K562 (cell line): ENCODE results near the gene TMEM203. TPM values are rescaled to one million over a fixed set of nuclear protein-coding genes. Genes with fewer than 3 reads are reported as not detected.
A peak's percentile ranks its signal among the peaks of the same experiment; 100 is the strongest.

Source experiments
- ARID3B ChIP-seq: fragments of 250-450 bp; sonication (Bioruptor Pico); IDR thresholded peaks from 2 replicates; pipeline ENCODE4 v1.4.0; 2020; ENCODE audit warnings: borderline replicate concordance
- ARID4B ChIP-seq: sonication (generic); formaldehyde crosslinking; IDR thresholded peaks from 2 replicates; pipeline ENCODE4 v1.8.0; 2022; ENCODE audit warnings: mild to moderate bottlenecking, missing genetic modification reagents
- CSDE1 ChIP-seq, 2 experiments: fragments of 450-650 bp; IDR thresholded peaks; 2 replicates each; pipeline ENCODE4 v1.6.1; 2016; ENCODE audit warnings: mild to moderate bottlenecking in 1 of 2
- FOXK1 ChIP-seq: sonication (generic); formaldehyde crosslinking; IDR thresholded peaks from 2 replicates; pipeline ENCODE4 v1.8.0; 2022; ENCODE audit warnings: missing genetic modification reagents, mild to moderate bottlenecking, borderline replicate concordance
- GABPA ChIP-seq: fragments of 200-800 bp; sonication (Bioruptor generic); conservative IDR thresholded peaks from 2 replicates; pipeline ENCODE4 v1.6.1; 2016; ENCODE audit warnings: low read depth, missing genetic modification characterization, missing compliant biosample characterization
- JUND ChIP-seq, 2 experiments: IDR thresholded peaks; 2 replicates in 1 of 2; 3 replicates in 1 of 2; pipeline ENCODE4 v1.6.1; 2011; ENCODE audit warnings: borderline replicate concordance in 2 of 2, low read depth in 2 of 2, low read length in 2 of 2, improper control_type of control experiment in 1 of 2, missing biosample characterization in 1 of 2, missing genetic modification characterization in 1 of 2, missing genetic modification reagents in 1 of 2
- LEF1 ChIP-seq: fragments of 450-650 bp; IDR thresholded peaks from 2 replicates; pipeline ENCODE4 v1.6.1; 2016; ENCODE audit warnings: mild to moderate bottlenecking
- MLLT1 ChIP-seq, 2 experiments: fragments of 450-650 bp; IDR thresholded peaks; 2 replicates each; pipeline ENCODE4 v1.6.1; 2016
- MYC ChIP-seq, 2 experiments: fragments of 250-450 bp in 1 of 2; sonication (Bioruptor Pico) in 1 of 2; IDR thresholded peaks; 2 replicates each; pipeline versions ENCODE4 v1.5.1 to v1.6.1; 2012 to 2021; ENCODE audit warnings: low read depth in 2 of 2, borderline replicate concordance in 1 of 2, improper control_type of control experiment in 1 of 2, low read length in 1 of 2, mild to moderate bottlenecking in 1 of 2, moderate library complexity in 1 of 2
- NCOA4 ChIP-seq: fragments of 450-650 bp; IDR thresholded peaks from 2 replicates; pipeline ENCODE4 v1.6.1; 2018; ENCODE audit warnings: mild to moderate bottlenecking; ENCODE audit not compliant: partially characterized antibody
- NFIC ChIP-seq: fragments of 450-650 bp; IDR thresholded peaks from 2 replicates; pipeline ENCODE4 v1.6.1; 2017; ENCODE audit warnings: mild to moderate bottlenecking, inconsistent platforms
- SMAD4 ChIP-seq: fragments of 250-450 bp; sonication (Bioruptor Pico); conservative IDR thresholded peaks from 2 replicates; pipeline ENCODE4 v1.8.0; 2021; ENCODE audit warnings: inconsistent platforms, mild to moderate bottlenecking, moderate library complexity
- TRIM24 ChIP-seq, 2 experiments: fragments of 450-650 bp; IDR thresholded peaks; 2 replicates each; pipeline ENCODE4 v1.6.1; 2016
- YY1 ChIP-seq, 3 experiments: IDR thresholded peaks; 2 replicates each; pipeline ENCODE4 v1.6.1; 2011; ENCODE audit warnings: low read length in 2 of 3, mild to moderate bottlenecking in 2 of 3, moderate library complexity in 2 of 3, borderline replicate concordance in 1 of 3, control low read depth in 1 of 3, low read depth in 1 of 3; ENCODE audit not compliant: insufficient read depth in 3 of 3, insufficient replicate concordance in 2 of 3, control insufficient read depth in 1 of 3, insufficient read length in 1 of 3; ENCODE audit errors: extremely low read depth in 1 of 3
- ZNF263 ChIP-seq: sonication (generic); formaldehyde crosslinking; IDR thresholded peaks from 2 replicates; pipeline ENCODE4 v1.8.0; 2022; ENCODE audit warnings: mild to moderate bottlenecking, missing genetic modification reagents, borderline replicate concordance
- ZNF76 ChIP-seq: fragments of 250-450 bp; sonication (Bioruptor Pico); IDR thresholded peaks from 2 replicates; pipeline ENCODE4 v1.4.0; 2020; ENCODE audit warnings: mild to moderate bottlenecking, moderate library complexity, borderline replicate concordance
- polyA plus RNA-seq, 8 experiments: library from polyadenylated mRNA; depleted of rRNA in 4 of 8; stranded (reverse) in 5 of 8; unstranded in 3 of 8; fragments of >200 nt; fragmentation: Nextera tagmentation in 2 of 8; fragmentation: Illumina TruSeq in 1 of 8; extraction: Ambion mirVana in 2 of 8; extraction: Trizol in 1 of 8; gene quantifications; 2 replicates each; pipeline versions ENCODE4 v1.2.1 to v1.2.3, GENCODE V29; 2011 to 2014; ENCODE audit warnings: inconsistent platforms in 1 of 8, missing spikeins in 1 of 8
- total RNA-seq, 7 experiments: library from RNA; depleted of rRNA in 6 of 7; stranded (reverse); fragments of >200 nt in 6 of 7; fragmentation: Illumina TruSeq in 2 of 7; extraction: Trizol in 2 of 7; gene quantifications; 2 replicates each; pipeline versions ENCODE4 v1.2.1 to v1.2.3, GENCODE V29; 2011 to 2021; ENCODE audit warnings: low replicate concordance in 1 of 7

Gene TMEM203
- total and polyA plus RNA-seq, 9 of the 15 experiments (the other 6 are each of a cell fraction or from before 2014, with no cell fraction given), result 8.8 to 59.5 (median 37.6) TPM

GRCh38 chr9:137205126-137206069 is at the start of gene TMEM203, which contains the start of gene NDOR1 (continued):
- TF ChIP-seq ARID4B (peak; percentile 89), YY1 (IDR thresholded peaks at IDR 0.05; ENCODE audit: borderline replicate concordance in 1 of 3, control insufficient read depth in 1 of 3, extremely low read depth in 1 of 3, insufficient read depth in 3 of 3, insufficient read length in 1 of 3, insufficient replicate concordance in 2 of 3, low read depth in 1 of 3, low read length in 2 of 3) (peak; percentile 66 to 96 (median 93)), ZNF263 (CRISPR knock-in tag) (no peak), NFIC (peak; percentile 36), MYC (IDR thresholded peaks at IDR 0.05; ENCODE audit: low read depth, low read length) (peak; percentile 84), MYC (CRISPR knock-in tag; IDR thresholded peaks at IDR 0.05; ENCODE audit: borderline replicate concordance, low read depth) (peak; percentile 18; the same call in 1 of the 2 replicates), LEF1 (0 out of 2 replicates have a peak, but pooled peaks have one; percentile 20), JUND (IDR thresholded peaks at IDR 0.05; ENCODE audit: borderline replicate concordance, low read depth, low read length) (0 out of 2 replicates have a peak, but pooled peaks have one; percentile 44), JUND (tag; IDR thresholded peaks at IDR 0.05; ENCODE audit: borderline replicate concordance, low read depth, low read length) (no peak), FOXK1 (CRISPR knock-in tag) (0 out of 2 replicates have a peak, but pooled peaks have one; percentile 64), NCOA4 (no peak), GABPA (peak; percentile 99), CSDE1 (IDR thresholded peaks at IDR 0.05) (peak in 1 of 2 experiments; percentile 29; a peak in 1 of 4 replicates), ZNF76 (CRISPR knock-in tag) (0 out of 2 replicates have a peak, but pooled peaks have one; percentile 62), MLLT1 (IDR thresholded peaks at IDR 0.05) (0 out of 4 replicates have a peak, but pooled peaks of 1 of the 2 experiments have one; percentile 34), SMAD4 (CRISPR knock-in tag) (0 out of 2 replicates have a peak, but pooled peaks have one; percentile 51), ARID3B (0 out of 2 replicates have a peak, but pooled peaks have one; percentile 23), TRIM24 (IDR thresholded peaks at IDR 0.05) (peak in 1 of 2 experiments; percentile 26; a peak in 1 of 4 replicates)
